22Rv1 (cell line): ENCODE measurements around the gene SLIT1.

Experiments
- ZFX ChIP-seq: fragments of 450-650 bp; IDR thresholded peaks from 2 replicates; pipeline ENCODE4 v1.6.1; 2017; ENCODE audit warnings: antibody characterized with exemption, borderline replicate concordance
- TF ChIP-seq, protein P1 (sequence below): fragments of 450-650 bp; IDR thresholded peaks from 2 replicates; pipeline ENCODE4 v1.5.1; 2017; ENCODE audit warnings: mild to moderate bottlenecking

DNA sequence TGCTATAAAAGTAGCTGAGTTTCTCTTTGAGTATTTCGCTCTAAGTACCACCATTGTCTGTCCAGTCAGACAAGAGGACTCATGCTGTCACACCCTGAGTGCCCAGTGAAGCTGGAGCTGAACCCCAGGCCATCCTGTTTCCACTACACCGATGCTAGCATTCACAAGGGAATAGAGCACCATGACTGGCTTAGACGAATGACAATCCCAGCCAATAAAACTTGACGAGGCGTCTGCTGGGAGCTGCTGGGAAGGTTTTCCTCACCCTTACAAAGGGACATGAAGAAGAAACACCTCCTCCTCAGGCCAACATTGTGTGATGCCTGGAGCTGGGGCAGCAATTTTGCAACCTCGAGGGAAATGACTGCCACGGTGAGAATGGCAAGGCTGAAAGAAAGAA, 17.5 kb upstream of the SLIT1 start:
- TF ChIP-seq, protein P1, sequence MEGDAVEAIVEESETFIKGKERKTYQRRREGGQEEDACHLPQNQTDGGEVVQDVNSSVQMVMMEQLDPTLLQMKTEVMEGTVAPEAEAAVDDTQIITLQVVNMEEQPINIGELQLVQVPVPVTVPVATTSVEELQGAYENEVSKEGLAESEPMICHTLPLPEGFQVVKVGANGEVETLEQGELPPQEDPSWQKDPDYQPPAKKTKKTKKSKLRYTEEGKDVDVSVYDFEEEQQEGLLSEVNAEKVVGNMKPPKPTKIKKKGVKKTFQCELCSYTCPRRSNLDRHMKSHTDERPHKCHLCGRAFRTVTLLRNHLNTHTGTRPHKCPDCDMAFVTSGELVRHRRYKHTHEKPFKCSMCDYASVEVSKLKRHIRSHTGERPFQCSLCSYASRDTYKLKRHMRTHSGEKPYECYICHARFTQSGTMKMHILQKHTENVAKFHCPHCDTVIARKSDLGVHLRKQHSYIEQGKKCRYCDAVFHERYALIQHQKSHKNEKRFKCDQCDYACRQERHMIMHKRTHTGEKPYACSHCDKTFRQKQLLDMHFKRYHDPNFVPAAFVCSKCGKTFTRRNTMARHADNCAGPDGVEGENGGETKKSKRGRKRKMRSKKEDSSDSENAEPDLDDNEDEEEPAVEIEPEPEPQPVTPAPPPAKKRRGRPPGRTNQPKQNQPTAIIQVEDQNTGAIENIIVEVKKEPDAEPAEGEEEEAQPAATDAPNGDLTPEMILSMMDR, result no peak
- TF ChIP-seq ZFX, result no peak
